LNCAP (cell line): Measurements from ENCODE around the gene EPS15.

Source experiments
- CTCF ChIP-seq: fragments of 450-650 bp; IDR thresholded peaks from 2 replicates; pipeline ENCODE4 v1.5.1; 2017; ENCODE audit warnings: mild to moderate bottlenecking

Gene EPS15

GRCh38 chr1:51519048-51519864 is at the start of gene EPS15:
EPS15 (minus strand) TSS chr1:51519266; CDS start chr1:51519231, 35 bp downstream.
- TF ChIP-seq CTCF = no peak

DNA sequence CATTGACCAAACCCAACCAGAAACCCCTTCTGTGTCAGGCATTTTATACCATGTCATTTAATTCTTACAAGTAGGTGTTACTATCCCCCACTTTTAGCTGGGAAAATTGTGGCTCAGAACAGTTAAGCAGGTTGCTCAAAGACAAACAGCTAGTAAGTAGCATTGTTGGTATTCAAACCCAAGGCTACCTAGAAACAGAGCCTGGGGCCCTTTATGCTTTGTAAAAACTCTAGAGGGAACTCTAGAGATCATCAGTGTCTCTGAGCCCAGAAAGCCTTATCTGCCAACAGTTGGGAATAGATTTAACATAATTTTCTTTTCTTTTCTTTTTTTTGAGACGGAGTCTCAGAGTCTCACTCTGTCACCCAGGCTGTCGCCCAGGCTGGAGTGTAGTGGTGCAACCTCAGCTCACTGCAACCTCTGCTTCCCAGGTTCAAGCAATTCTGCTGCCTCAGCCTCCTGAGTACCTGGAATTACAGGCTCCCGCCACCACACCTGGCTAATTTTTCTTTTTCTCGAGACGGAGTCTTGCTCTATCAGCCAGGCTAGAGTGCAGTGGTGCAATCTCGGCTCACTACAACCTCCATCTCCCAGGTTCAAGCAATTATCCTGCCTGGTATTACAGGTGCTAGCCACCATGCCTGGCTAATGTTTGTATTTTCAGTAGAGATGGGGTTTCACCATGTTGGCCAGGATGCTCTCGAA is 49.3 kb upstream of the EPS15 start:
- no peak for TF ChIP-seq CTCF

- TF ChIP-seq CTCF = no peak
Observed at GRCh38 chr1:51567653-51568052, 48.6 kb upstream of the EPS15 start.

GRCh38 chr1:51566260-51566659 is 47.2 kb upstream of the EPS15 start:
- TF ChIP-seq CTCF = peak; percentile 22; the same call in 1 of the 2 replicates

GRCh38 chr1:51565009-51565408 is 45.9 kb upstream of the EPS15 start:
- no peak for TF ChIP-seq CTCF

DNA sequence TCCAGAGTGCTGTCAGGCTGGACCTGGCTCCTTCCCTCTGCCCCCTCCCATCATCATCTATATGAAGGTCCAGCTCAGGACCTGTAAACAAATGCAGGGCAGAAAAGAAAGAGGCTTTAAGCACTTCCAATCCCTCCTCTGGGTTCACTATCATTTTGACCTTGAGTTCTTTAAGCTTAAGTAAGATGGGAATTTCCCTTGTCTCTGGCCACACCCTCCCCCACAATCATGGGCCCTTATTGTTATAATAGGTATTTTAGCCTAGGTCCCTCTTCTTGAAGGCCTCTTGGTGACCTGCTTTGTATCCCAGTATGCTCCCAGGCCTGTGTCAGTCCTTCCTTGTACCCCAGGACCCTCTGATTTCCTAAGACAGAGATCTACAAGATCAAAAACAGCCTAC is 45.1 kb upstream of the EPS15 start:
- TF ChIP-seq CTCF = no peak

GRCh38 chr1:51561702-51562101 is 42.6 kb upstream of the EPS15 start:
- TF ChIP-seq CTCF = no peak
